Suprapubic skin (tissue), 4 donors: ENCODE measurements around the gene CRPPA. TPM values are rescaled to one million over a fixed set of nuclear protein-coding genes. Genes with fewer than 3 reads are reported as not detected.

Source experiments
- DNase-seq, 2 donors: peaks; one replicate each; pipeline ENCODE4 v3.0.0-alpha.2; 2019; ENCODE audit warnings: low spot score in 2 of 2
- H3K27ac ChIP-seq: fragments of 200-600 bp; sonication (generic); one replicate; pipeline ENCODE4 v1.5.1; 2019
- H3K27me3 ChIP-seq: fragments of 200-600 bp; sonication (generic); one replicate; pipeline ENCODE4 v1.5.1; 2019
- H3K36me3 ChIP-seq: fragments of 200-600 bp; sonication (generic); one replicate; pipeline ENCODE4 v1.5.1; 2019
- H3K4me1 ChIP-seq: fragments of 200-600 bp; sonication (generic); one replicate; pipeline ENCODE4 v1.5.1; 2019
- H3K4me3 ChIP-seq: fragments of 200-600 bp; sonication (generic); one replicate; pipeline ENCODE4 v1.5.1; 2019; ENCODE audit warnings: mild to moderate bottlenecking
- H3K9me3 ChIP-seq: fragments of 200-600 bp; sonication (generic); one replicate; pipeline ENCODE4 v1.5.1; 2019
- CTCF ChIP-seq, 2 donors: fragments of 200-600 bp in 1 of 2; fragments of 450-650 bp in 1 of 2; sonication (generic) in 1 of 2; IDR thresholded peaks; one replicate each; pipeline ENCODE4 v1.5.1; 2016 to 2019; ENCODE audit warnings: antibody characterized with exemption in 2 of 2, mild to moderate bottlenecking in 1 of 2, moderate library complexity in 1 of 2
- EP300 ChIP-seq: sonication (generic); formaldehyde crosslinking; IDR thresholded peaks from one replicate; pipeline ENCODE4 v1.6.1; 2017; ENCODE audit warnings: antibody characterized with exemption
- POLR2A ChIP-seq, 2 donors: fragments of 450-650 bp; IDR thresholded peaks; one replicate each; pipeline ENCODE4 v1.6.1; 2017; ENCODE audit warnings: antibody characterized with exemption in 2 of 2, mild to moderate bottlenecking in 2 of 2, moderate library complexity in 2 of 2
- POLR2AphosphoS5 ChIP-seq, 3 donors: sonication (generic); formaldehyde crosslinking; IDR thresholded peaks; one replicate each; pipeline ENCODE4 v1.6.1; 2017; ENCODE audit warnings: antibody characterized with exemption in 3 of 3
- WGBS: methylation state at CpG from one replicate; pipeline ENCODE4 v1.1.5; 2018; 5-methylcytosine and 5-hydroxymethylcytosine counted together
- total RNA-seq, 4 donors: library from RNA; depleted of rRNA; stranded (reverse); fragments of >200 nt; gene quantifications; one replicate each; pipeline ENCODE4 v1.1.0, GENCODE V29; 2016

The CRPPA gene
- total RNA-seq, 4 donors from 2014 or later = 0.95 to 2.0 (median 1.6) TPM

GRCh38 chr7:16431646-16432424, 10.5 kb upstream of the CRPPA start:
- H3K4me3 ChIP-seq = no peak overlapping the region
- H3K9me3 ChIP-seq = no peaks in the 10 kb centered on the region
- H3K4me1 ChIP-seq = no peaks in the 10 kb centered on the region
- TF ChIP-seq POLR2A (IDR thresholded peaks at IDR 0.05) = no peak
- TF ChIP-seq CTCF (IDR thresholded peaks at IDR 0.05) = peak; percentile 18 to 26
- 77% methylated on average over 2 of the region's 2 CpGs for WGBS
- H3K36me3 ChIP-seq = no peaks in the 10 kb centered on the region
- no peak for DNase-seq
- no peak overlapping the region for H3K27ac ChIP-seq
- H3K27me3 ChIP-seq = no peaks in the 10 kb centered on the region

DNA sequence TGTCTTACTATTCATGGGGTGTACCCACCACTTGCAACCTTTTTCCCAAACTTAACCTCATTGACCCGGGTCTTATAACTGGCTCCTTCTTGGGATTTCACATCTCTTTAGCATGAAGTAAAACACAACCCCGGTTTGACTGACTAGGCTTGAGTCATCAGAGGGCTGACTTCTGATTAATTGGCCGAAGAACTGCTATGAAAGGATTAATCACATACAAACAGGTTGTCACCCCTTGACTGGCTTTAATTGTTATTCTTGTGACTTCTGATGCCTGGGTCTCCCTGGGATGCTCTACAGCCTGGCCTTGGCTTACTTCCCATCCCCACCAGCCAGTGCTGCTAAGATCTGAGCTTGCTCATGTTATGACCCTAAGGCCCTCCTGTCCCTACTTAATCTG, 8.8 kb upstream of the CRPPA start:
- Histone ChIP-seq H3K36me3 (no peaks in the 10 kb centered on the region), H3K27me3 (no peaks in the 10 kb centered on the region), H3K4me3 (no peak overlapping the region), H3K9me3 (no peaks in the 10 kb centered on the region), H3K27ac (no peak overlapping the region), H3K4me1 (no peaks in the 10 kb centered on the region)
- DNase-seq = no peak
- no peak for TF ChIP-seq CTCF (IDR thresholded peaks at IDR 0.05)
- TF ChIP-seq EP300 = no peak
- TF ChIP-seq POLR2A (IDR thresholded peaks at IDR 0.05) = no peak
- no peak for TF ChIP-seq POLR2AphosphoS5 (IDR thresholded peaks at IDR 0.05)
- 89% methylated on average over 3 of the region's 3 CpGs for WGBS

DNA sequence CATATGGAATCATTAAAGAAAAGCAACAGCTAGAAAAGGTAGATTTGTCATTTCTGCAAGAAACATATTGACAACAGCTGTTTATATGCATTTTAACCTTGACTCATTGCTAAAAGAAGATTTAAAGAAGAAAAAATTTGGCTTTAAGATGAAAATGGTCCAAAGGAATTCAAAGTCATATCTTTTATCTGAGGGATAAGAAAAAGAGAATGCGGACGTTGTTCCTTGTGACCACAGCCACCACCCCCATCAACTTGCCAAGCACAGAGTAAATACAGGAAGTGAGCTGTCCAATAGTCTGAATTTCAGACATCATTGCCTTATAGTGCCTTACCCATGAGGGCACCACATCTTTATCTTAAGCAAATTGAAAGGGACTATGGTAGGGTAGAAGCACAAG, 7.3 kb upstream of the CRPPA start:
- TF ChIP-seq CTCF (IDR thresholded peaks at IDR 0.05) = no peak
- TF ChIP-seq POLR2AphosphoS5 (IDR thresholded peaks at IDR 0.05) = no peak
- no peak for TF ChIP-seq EP300
- no peak for TF ChIP-seq POLR2A (IDR thresholded peaks at IDR 0.05)

GRCh38 chr7:16428182-16428581, 6.8 kb upstream of the CRPPA start:
- H3K9me3 ChIP-seq = no peaks in the 10 kb centered on the region
- no peaks in the 10 kb centered on the region for H3K27me3 ChIP-seq
- H3K4me3 ChIP-seq = no peak overlapping the region
- H3K27ac ChIP-seq = no peak overlapping the region
- TF ChIP-seq POLR2AphosphoS5 (IDR thresholded peaks at IDR 0.05) = no peak
- no peak for TF ChIP-seq EP300
- no peak for TF ChIP-seq CTCF (IDR thresholded peaks at IDR 0.05)
- TF ChIP-seq POLR2A (IDR thresholded peaks at IDR 0.05) = no peak
- H3K4me1 ChIP-seq = no peaks in the 10 kb centered on the region
- no peak for DNase-seq
- no peaks in the 10 kb centered on the region for H3K36me3 ChIP-seq

More for the DNA sequence above, 7.3 kb upstream of the CRPPA start:
- H3K27ac ChIP-seq = no peak overlapping the region
- H3K4me3 ChIP-seq = no peak overlapping the region
- H3K36me3 ChIP-seq = no peaks in the 10 kb centered on the region
- H3K4me1 ChIP-seq = no peaks in the 10 kb centered on the region
- WGBS = 80% methylated on average over 2 of the region's 2 CpGs
- no peak for DNase-seq
- no peaks in the 10 kb centered on the region for H3K9me3 ChIP-seq
- H3K27me3 ChIP-seq = no peaks in the 10 kb centered on the region

DNA sequence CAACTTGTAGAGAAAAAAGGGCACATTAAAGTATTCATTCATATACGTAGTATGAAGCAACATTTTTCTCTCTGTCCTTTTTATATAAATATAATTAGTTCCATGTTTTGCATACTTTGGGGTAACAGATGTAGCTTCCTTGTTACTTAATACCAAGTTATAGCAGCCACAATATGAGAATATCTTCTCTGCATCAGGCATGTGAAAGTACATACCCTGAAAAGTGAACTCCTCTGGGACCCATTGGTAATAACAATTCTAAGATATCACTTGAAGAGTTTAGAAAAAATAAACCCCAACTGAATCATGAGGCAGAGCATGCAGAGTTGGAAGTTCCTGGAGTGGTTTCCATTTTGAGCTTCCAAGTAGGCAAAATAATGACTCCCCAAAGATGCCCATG, 2.4 kb upstream of the CRPPA start:
- Histone ChIP-seq H3K36me3 (no peaks in the 10 kb centered on the region), H3K27me3 (no peaks in the 10 kb centered on the region), H3K4me1 (peaks cover 23% of the 10 kb centered on the region), H3K4me3 (no peak overlapping the region), H3K9me3 (no peaks in the 10 kb centered on the region), H3K27ac (no peak overlapping the region)
- 94% methylated on average over 1 of the region's 1 CpG for WGBS
- TF ChIP-seq EP300 = no peak
- TF ChIP-seq CTCF (IDR thresholded peaks at IDR 0.05) = no peak
- no peak for TF ChIP-seq POLR2AphosphoS5 (IDR thresholded peaks at IDR 0.05)
- TF ChIP-seq POLR2A (IDR thresholded peaks at IDR 0.05) = no peak
- DNase-seq = no peak
